Amniotic stem cell (primary cell): ENCODE data around the gene SPATA6L.

Experiments
- DNase-seq: peaks from one replicate; lab custom pipeline; 2025; lab: John Stamatoyannopoulos, UW

Gene SPATA6L

DNA sequence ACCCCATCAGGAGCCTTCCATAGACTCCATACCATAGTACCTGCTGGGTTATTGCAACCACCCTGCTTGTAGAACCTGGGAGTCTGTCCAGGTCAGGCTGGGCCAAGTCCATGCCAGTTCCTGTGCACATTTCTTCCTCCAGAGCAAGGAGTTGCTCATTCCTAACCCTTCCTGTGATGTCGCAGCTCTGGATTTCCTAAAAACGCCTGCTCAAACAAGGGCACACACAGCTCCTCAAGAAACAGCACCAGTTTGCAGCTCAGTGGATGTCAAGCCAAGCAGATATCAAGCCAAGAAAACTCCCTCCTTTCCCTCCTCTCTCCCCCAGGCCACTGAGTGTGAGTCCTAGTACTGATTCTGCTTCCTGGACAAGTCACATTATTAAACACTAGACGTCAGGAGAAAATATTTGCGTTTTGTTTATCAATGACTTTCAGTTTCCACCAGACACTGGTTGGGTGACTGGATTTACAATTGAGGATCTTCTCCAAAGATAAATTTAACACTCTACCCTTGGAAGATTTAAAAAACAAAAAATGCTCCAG is 116.5 kb downstream of the SPATA6L start:
- DNase-seq = no peak

DNA sequence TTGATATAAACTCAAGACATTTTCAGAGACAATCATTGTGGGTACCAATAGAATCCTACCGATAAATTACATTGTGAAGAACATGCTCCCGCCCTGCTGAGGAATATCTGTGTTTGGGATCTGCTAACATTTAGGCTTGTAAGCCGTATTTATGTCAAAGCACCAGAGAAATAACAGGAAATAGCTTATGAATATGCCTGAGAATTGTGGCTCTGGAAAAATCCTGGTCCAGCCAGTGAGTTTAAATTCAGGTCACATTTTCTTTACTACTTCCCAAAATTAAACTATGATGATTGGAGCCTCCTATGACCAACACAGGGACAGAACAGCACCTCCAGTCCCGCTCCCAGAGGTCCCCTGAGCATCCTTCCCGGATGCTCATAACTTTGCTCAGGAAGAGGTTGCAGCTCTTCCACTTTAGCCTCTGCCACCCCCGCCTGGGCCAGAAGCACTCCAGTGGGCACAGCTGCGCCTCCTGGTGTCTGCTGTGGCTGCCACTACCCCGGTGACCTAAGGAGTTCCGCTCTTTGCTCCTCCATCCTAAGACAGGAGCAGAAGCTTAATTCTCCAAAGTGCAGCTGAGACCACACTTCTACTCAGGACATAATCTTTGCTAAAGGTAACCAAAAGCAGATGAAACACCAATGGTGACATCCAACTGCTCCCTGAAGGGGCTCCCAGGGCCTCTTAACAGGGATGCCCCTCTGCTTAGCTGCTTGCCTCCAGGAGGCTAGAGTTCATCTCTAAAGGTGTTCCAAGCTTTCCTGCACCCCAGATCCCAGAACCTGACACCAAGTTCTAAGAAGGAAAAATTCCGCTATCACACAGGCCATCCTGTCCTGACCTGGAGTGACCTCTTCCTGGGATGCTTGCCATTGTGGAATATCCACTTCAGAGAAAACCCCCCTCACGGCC is 117.2 kb downstream of the SPATA6L start:
- no peak for DNase-seq
